Muscle layer of colon (tissue), 2 donors: ENCODE data around the gene PLEKHG2.
A peak's percentile ranks its signal among the peaks of the same experiment; 100 is the strongest.
"Not testable (repeated sequence)": the region's sequence is repeated elsewhere in the genome, so short reads cannot be mapped to it uniquely, and the experiment has no call there.

Experiments used
- H3K27ac ChIP-seq: one replicate; pipeline ENCODE4 v1.7.0; 2013; ENCODE audit warnings: low read depth, mild to moderate bottlenecking, low read length, moderate library complexity
- H3K27me3 ChIP-seq, 2 donors: one replicate each; pipeline ENCODE4 v1.7.0; 2013; ENCODE audit warnings: low read length in 2 of 2, mild to moderate bottlenecking in 2 of 2; ENCODE audit not compliant: insufficient read depth in 2 of 2, control insufficient read depth in 1 of 2
- H3K36me3 ChIP-seq: one replicate; pipeline ENCODE4 v1.7.0; 2013; ENCODE audit warnings: mild to moderate bottlenecking, low read length; ENCODE audit not compliant: insufficient read depth
- H3K4me1 ChIP-seq: one replicate; pipeline ENCODE4 v1.7.0; 2013; ENCODE audit warnings: mild to moderate bottlenecking, low read length; ENCODE audit not compliant: insufficient read depth
- H3K4me3 ChIP-seq, 2 donors: one replicate each; pipeline ENCODE4 v1.7.0; 2013; ENCODE audit warnings: low read length in 2 of 2, low read depth in 1 of 2, mild to moderate bottlenecking in 1 of 2, moderate library complexity in 1 of 2
- H3K9ac ChIP-seq: one replicate; pipeline ENCODE4 v1.7.0; 2013; ENCODE audit warnings: low read length
- H3K9me3 ChIP-seq: one replicate; pipeline ENCODE4 v1.7.0; 2013; ENCODE audit warnings: mild to moderate bottlenecking, low read length
- donor health status: abdominal sarcoma.
- donor health status: Adenocarcinoma of cecum.

Gene PLEKHG2

DNA sequence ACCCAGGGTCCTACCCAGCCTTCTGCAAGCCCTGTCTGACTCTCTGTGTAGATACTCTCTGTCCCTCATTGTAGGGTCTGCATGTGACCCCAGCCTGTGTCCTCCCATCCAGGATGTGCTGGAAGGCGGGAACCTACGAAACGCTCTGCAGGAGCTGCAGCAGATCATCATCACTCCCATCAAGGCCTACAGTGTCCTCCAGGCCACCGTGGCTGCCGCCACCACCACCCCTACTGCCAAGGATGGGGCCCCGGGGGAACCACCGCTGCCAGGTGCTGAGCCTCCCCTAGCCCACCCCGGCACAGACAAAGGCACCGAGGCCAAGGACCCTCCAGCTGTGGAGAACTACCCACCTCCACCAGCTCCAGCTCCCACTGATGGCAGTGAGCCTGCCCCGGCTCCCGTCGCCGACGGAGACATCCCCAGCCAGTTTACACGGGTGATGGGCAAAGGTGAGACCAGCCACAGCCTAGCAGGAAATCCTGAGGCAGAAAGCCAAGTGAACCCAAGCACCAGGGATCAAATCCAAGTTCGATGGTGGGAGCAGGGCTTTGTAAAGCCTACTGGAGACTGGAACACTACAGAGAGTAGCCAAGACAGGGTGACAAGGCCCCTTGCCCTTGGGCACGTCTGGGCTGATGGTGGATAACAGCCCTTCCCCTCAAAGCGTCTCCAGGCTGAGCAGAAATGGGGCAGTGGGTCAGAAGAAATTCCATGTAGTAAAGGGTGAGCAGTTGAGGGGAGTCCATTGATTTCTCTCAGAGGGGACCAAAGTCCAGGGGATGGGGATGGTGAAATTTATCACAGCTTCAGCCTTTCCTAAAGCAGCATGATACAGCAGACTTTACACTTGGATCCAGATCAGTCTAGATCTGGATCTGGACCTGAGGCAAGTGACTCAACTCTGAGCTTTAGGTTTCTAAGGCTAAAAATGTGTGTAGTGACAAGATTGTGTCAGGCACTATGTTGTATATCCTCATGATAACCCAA lies 34.8 kb upstream of the PLEKHG2 start:
- no peak overlapping the region for H3K4me3 ChIP-seq
- H3K4me1 ChIP-seq = peaks cover 9% of the 10 kb centered on the region
- no peaks in the 10 kb centered on the region for H3K27me3 ChIP-seq
- H3K9me3 ChIP-seq = no peaks in the 10 kb centered on the region
- peaks cover 82% of the 10 kb centered on the region for H3K36me3 ChIP-seq
- no peak overlapping the region for H3K27ac ChIP-seq
- H3K9ac ChIP-seq = no peak overlapping the region

DNA sequence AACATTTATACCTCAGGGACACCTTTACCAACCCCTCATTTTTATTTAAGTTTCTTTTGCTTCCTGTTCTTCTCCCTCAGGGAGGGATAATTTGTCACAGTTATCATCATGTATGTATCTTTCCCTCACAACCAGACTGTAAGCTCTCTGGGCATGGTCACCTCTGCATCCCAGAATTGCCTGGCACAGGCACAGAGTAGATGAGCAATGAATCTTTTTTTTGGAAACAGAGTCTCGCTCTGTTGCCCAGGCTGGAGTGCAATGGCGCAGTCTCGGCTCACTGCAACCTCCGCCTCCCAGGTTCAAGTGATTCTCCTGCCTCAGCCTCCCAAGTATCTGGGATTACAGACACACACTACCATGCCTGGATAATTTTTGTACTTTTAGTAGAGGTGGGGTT lies 33.1 kb upstream of the PLEKHG2 start:
- H3K36me3 ChIP-seq = peaks cover 90% of the 10 kb centered on the region
- H3K27ac ChIP-seq, H3K4me3 ChIP-seq, H3K4me1 ChIP-seq, H3K9me3 ChIP-seq, H3K27me3 ChIP-seq, H3K9ac ChIP-seq: not testable (repeated sequence)

DNA sequence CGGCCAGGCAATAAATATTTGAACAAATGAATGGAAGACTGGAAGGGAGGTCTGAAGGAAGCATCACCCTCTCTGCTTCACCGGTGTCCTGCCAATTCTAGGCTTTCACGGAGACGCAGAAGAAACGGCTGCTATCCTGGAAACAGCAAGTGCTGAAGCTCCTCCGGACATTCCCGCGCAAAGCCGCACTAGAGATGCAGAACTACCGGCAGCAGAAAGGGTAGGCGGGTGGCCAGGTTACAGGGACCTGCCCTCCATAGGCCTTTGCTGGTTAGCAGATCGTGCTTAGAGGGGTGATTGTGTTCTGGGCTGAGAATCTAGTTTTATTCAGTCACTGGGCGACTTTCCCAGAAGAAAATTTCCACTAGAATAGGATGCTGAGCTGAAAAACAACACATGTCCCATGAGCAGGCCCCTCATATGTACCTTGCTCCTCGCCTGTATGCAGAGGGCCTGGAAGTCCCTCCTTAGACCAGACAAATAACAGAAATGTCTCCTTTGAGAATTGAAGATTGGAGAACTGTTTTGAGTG lies 32.5 kb upstream of the PLEKHG2 start:
- H3K9me3 ChIP-seq = no peaks in the 10 kb centered on the region
- H3K27ac ChIP-seq = no peak overlapping the region
- peaks cover 91% of the 10 kb centered on the region for H3K36me3 ChIP-seq
- H3K4me3 ChIP-seq = no peak overlapping the region
- no peaks in the 10 kb centered on the region for H3K4me1 ChIP-seq
- no peak overlapping the region for H3K9ac ChIP-seq
- no peaks in the 10 kb centered on the region for H3K27me3 ChIP-seq

DNA sequence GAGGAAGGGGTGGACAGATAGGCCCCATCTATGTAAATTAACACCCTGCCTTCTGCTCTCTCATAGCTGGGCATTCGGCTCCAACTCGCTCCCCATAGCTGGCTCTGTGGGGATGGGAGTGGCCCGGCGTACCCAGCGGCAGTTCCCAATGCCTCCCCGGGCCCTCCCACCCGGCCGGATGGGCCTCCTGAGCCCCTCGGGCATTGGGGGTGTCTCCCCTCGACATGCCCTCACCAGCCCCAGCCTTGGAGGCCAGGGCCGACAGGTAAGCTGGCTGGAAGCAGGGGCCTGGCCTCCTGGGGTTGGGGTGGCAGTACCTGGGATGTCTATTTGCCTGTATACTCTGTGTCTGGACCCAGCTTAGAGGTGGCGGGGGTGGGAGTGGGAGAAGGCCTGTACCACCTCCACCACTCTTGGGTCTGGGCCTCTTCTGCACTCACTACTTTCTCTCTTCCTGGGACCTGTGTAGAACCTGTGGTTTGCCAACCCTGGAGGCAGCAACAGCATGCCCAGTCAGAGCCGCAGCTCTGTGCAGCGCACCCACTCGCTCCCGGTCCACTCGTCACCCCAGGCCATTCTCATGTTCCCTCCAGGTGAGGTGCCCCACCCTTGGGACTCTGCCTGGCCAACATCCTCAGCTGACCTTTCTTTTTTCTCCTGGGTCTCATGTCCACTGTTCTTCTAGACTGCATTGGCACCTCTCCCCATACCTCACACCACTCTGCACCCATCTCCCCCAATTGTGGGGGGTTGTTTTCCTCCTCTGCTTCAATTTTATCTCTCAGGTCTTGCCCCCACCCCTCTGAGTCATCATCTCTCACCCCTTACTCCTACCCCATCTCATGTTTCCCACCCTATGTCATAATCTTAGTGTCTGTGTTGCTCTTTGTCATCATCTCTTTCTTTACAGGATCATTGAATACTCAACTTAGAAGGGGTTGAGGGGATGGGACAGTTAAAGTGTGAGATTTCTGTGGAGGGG lies 31.7 kb upstream of the PLEKHG2 start:
- Histone ChIP-seq H3K4me1 (no peaks in the 10 kb centered on the region), H3K27me3 (no peaks in the 10 kb centered on the region), H3K36me3 (peaks cover 91% of the 10 kb centered on the region), H3K9me3 (no peaks in the 10 kb centered on the region), H3K9ac (no peak overlapping the region), H3K27ac (peak overlapping the region; percentile 5), H3K4me3 (no peak overlapping the region)

GRCh38 chr19:39381910-39382611 lies 30.4 kb upstream of the PLEKHG2 start:
- Histone ChIP-seq H3K4me3 (no peak overlapping the region), H3K27ac (no peak overlapping the region), H3K4me1 (no peaks in the 10 kb centered on the region), H3K36me3 (peaks cover 91% of the 10 kb centered on the region), H3K27me3 (no peaks in the 10 kb centered on the region), H3K9ac (no peak overlapping the region), H3K9me3 (no peaks in the 10 kb centered on the region)

GRCh38 chr19:39382991-39383828 lies 29.3 kb upstream of the PLEKHG2 start:
- Histone ChIP-seq H3K9ac (no peak overlapping the region), H3K4me1 (no peaks in the 10 kb centered on the region), H3K9me3 (no peaks in the 10 kb centered on the region), H3K4me3 (no peak overlapping the region), H3K27ac (no peak overlapping the region), H3K36me3 (peaks cover 90% of the 10 kb centered on the region), H3K27me3 (no peaks in the 10 kb centered on the region)

DNA sequence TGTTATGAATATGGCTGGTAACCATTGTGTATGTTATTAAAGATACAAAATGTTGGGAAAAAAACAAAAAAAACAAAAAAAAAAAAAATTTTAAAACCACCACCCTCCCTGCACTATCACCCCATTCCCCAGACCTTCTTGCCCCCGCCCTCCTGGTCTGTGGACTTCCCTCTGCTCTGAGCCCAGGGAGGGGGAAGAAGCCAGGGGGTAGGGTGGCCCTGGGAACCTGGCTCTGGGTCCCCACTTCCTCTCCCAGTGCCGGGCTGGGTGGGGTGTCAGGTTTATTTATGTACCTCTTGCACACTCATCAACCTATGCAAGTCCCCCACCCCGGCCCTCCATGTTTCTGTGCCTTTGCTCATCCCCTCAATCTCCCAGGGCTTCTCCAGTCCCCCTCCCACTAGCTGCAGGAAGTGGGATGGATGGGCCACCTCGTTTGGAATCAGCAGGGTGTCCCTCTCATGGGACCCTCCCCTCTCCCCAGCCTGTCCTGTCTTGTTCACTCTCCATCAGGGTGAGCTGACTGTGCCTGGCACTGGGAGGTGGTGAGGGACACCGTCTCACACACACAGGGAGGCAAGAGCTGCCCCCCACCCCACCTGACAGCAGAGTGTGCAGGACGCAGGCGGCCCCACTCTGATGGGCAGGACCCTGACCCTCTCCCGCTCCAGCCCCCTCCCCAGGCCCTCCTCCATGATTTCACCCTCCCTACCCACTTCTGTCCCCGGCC lies 27.5 kb upstream of the PLEKHG2 start:
- H3K9me3 ChIP-seq = no peaks in the 10 kb centered on the region
- peaks cover 9% of the 10 kb centered on the region for H3K4me1 ChIP-seq
- H3K27ac ChIP-seq = no peak overlapping the region
- H3K9ac ChIP-seq = no peak overlapping the region
- no peak overlapping the region for H3K4me3 ChIP-seq
- H3K27me3 ChIP-seq = no peaks in the 10 kb centered on the region
- peaks cover 84% of the 10 kb centered on the region for H3K36me3 ChIP-seq

DNA sequence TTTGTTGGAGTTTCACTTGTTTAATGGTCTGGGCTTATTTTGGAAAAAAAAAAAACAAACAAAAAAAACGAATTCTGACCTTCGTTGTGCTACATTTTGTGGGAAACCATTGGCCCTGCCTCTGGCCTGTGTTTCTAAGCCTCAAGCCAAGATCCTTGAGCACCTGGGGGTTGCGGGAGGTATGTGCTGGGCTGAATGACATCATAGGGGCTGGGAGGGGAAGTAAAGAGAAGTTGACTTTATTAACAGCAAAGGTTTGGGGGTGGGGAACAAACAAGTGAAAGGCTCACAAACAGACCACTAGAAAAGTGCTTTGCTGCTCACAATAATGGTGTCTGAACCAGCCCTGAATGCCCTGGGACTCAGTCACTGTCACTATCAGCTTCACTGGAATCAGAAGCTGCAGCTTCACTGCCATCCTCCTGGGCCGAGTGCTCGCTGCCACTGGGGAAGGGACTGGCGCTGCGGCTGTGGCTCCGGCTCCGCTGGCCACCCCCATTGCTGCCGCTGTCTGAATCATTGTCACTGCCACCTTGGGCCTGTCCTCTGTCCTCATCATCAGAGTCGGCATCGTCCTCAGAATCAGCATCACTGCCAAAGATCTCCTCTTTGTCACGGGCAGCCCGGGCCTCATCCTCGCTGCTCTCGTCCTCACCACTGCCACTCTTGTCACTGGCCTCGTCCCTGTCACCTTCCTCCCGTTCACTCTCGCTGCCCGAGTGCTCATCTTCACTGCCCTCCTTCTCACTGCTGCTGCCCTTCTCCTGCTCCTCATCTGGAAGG lies 26.6 kb upstream of the PLEKHG2 start:
- H3K27me3 ChIP-seq = no peaks in the 10 kb centered on the region
- peaks cover 14% of the 10 kb centered on the region for H3K4me1 ChIP-seq
- no peak overlapping the region for H3K27ac ChIP-seq
- no peaks in the 10 kb centered on the region for H3K9me3 ChIP-seq
- no peak overlapping the region for H3K9ac ChIP-seq
- peaks cover 76% of the 10 kb centered on the region for H3K36me3 ChIP-seq
- no peak overlapping the region for H3K4me3 ChIP-seq

GRCh38 chr19:39386557-39386956 lies 25.9 kb upstream of the PLEKHG2 start:
- Histone ChIP-seq H3K9ac (no peak overlapping the region), H3K36me3 (peaks cover 68% of the 10 kb centered on the region), H3K27ac (no peak overlapping the region), H3K4me3 (no peak overlapping the region), H3K4me1 (peaks cover 14% of the 10 kb centered on the region), H3K27me3 (no peaks in the 10 kb centered on the region), H3K9me3 (no peaks in the 10 kb centered on the region)
